GM21737 (cell line): ENCODE results near the gene UAP1L1.
A peak's percentile ranks its signal among the peaks of the same experiment; 100 is the strongest.
"Not testable (repeated sequence)": the region's sequence is repeated elsewhere in the genome, so short reads cannot be mapped to it uniquely, and the experiment has no call there.

Experiments
- ATAC-seq: cut with Tn5 transposase; IDR thresholded peaks from one replicate; pipeline ENCODE4 v1.9.1; 2021; ENCODE audit warnings: mild to moderate bottlenecking, moderate library complexity; ENCODE audit not compliant: unreplicated experiment

The UAP1L1 gene

GRCh38 chr9:137111788-137112563 is 34.7 kb downstream of the UAP1L1 start:
- no peak for ATAC-seq

- ATAC-seq, result no peak
Measured at GRCh38 chr9:137112564-137113384, 35.5 kb downstream of the UAP1L1 start.

- ATAC-seq, result no peak
Measured at GRCh38 chr9:137113385-137114159, 36.3 kb downstream of the UAP1L1 start.

GRCh38 chr9:137114220-137114612 is 36.9 kb downstream of the UAP1L1 start:
- ATAC-seq, result no peak

GRCh38 chr9:137114613-137115393 is 37.5 kb downstream of the UAP1L1 start, which contains the start of gene DPP7:
DPP7 (minus strand) TSS chr9:137114733; CDS start chr9:137114713, 20 bp downstream.
- ATAC-seq, result peak; percentile 65

- ATAC-seq, result no peak
Measured at GRCh38 chr9:137115394-137116026, 38.2 kb downstream of the UAP1L1 start.

GRCh38 chr9:137116027-137116507 is 38.8 kb downstream of the UAP1L1 start:
- no peak for ATAC-seq

GRCh38 chr9:137116728-137117127 is 39.4 kb downstream of the UAP1L1 start:
- no peak for ATAC-seq

- no peak for ATAC-seq
Measured at GRCh38 chr9:137117269-137117731, 40.0 kb downstream of the UAP1L1 start.

- not testable (repeated sequence) for ATAC-seq
Measured at GRCh38 chr9:137118092-137118603, 40.8 kb downstream of the UAP1L1 start.

GRCh38 chr9:137121927-137122795 is 44.8 kb downstream of the UAP1L1 start:
- not testable (repeated sequence) for ATAC-seq

GRCh38 chr9:137122796-137123467 is 45.6 kb downstream of the UAP1L1 start:
- not testable (repeated sequence) for ATAC-seq

GRCh38 chr9:137123468-137123837 is 46.1 kb downstream of the UAP1L1 start:
- no peak for ATAC-seq

- not testable (repeated sequence) for ATAC-seq
Measured at GRCh38 chr9:137123952-137124462, 46.7 kb downstream of the UAP1L1 start.

GRCh38 chr9:137126786-137127185 is 49.5 kb downstream of the UAP1L1 start:
- no peak for ATAC-seq

- ATAC-seq, result no peak
Measured at GRCh38 chr9:137127301-137128157, 50.2 kb downstream of the UAP1L1 start.
